CMK (cell line): ENCODE measurements around the gene TUBGCP3.

Experiments
- DNase-seq: peaks from one replicate; pipeline ENCODE4 v3.0.0-alpha.2; 2010; ENCODE audit warnings: low read depth

Gene TUBGCP3

DNA sequence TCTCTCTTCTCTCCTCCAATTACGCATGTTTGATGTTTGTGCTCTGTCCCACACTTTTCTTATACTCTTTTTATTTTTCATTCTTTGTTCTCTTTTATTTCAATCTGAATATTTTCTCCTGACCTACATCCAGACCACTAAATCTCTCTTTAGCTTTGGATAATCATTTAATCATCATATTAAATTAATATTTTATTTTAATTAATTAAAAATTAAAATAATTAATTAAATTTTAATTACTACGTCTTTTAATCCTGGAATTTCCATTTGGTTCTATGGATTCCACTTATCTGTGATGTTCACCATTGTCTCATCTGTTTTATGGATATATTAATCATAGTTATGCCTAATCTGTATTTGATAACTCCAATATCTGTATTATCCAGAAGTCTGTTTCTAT is 149.4 kb downstream of the TUBGCP3 start:
- DNase-seq: no peak

GRCh38 chr13:112438094-112438493 is 149.9 kb downstream of the TUBGCP3 start:
- no peak for DNase-seq

DNA sequence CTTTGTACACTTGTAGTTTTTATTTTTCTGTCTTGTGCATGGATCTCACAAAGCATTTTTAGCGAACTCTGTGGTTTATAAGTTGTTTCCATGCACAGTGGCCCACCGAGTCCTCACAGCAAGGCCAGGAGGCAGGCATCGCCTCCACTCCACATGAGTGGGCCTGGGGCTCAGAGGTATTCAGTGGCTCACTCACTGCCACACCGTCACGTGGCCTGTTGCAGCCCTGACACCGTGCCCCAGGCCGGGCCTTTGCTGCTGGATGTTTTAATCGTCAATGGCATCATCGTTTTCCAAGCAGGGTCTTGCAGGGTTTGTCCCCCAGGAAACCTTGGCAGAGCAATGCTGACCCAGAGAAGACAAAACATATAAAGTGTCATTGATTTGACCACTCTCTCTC is 152.0 kb downstream of the TUBGCP3 start:
- DNase-seq: no peak
